ENCODE results near the gene INO80B. TPM values are rescaled to one million over a fixed set of nuclear protein-coding genes. Genes with fewer than 3 reads are reported as not detected.

INO80B gene
- total RNA-seq, 2 donors from 2014 or later, result 6.3 to 32.4 TPM

DNA sequence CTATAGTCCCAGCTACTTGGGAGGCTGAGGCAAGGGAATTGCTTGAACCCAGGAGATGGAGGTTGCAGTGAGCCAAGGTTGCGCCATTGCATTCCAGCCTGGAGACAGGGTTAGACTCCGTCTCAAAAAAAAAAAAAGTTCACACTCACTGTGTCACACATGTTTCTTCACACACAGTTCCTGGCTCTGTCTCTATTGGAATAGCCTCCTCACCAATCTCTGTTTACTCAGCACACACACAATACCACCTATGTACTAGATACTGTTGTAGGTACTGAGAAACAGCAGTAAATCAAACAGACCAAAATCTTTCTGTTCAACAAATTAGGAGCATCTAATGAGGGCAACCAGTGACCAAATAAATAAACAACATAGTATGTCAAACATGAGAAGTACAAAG is 31.3 kb downstream of the INO80B start:
- Histone ChIP-seq H3K27me3 (no peaks in the 10 kb centered on the region), H3K27ac (no peak overlapping the region), H3K4me1 (peaks cover 20% of the 10 kb centered on the region), H3K36me3 (replicated peaks in 1 of 2; ENCODE audit: insufficient read depth in 1 of 2, low read depth in 2 of 2) (peaks cover 0 to 7% of the 10 kb centered on the region in 2 donors), H3K9me3 (no peaks in the 10 kb centered on the region), H3K4me3 (no peak overlapping the region)
- no peak for DNase-seq
- WGBS, 2 donors, result 68 to 69% methylated on average over 2 of the region's 2 CpGs
- no peak for ATAC-seq
- intact Hi-C loops (cut with DNase I), result loop anchor here (5.0 kb wide), 1 partner anchor 91 kb away; no protein-coding TSS in a partner anchor
- TF ChIP-seq, protein P1, sequence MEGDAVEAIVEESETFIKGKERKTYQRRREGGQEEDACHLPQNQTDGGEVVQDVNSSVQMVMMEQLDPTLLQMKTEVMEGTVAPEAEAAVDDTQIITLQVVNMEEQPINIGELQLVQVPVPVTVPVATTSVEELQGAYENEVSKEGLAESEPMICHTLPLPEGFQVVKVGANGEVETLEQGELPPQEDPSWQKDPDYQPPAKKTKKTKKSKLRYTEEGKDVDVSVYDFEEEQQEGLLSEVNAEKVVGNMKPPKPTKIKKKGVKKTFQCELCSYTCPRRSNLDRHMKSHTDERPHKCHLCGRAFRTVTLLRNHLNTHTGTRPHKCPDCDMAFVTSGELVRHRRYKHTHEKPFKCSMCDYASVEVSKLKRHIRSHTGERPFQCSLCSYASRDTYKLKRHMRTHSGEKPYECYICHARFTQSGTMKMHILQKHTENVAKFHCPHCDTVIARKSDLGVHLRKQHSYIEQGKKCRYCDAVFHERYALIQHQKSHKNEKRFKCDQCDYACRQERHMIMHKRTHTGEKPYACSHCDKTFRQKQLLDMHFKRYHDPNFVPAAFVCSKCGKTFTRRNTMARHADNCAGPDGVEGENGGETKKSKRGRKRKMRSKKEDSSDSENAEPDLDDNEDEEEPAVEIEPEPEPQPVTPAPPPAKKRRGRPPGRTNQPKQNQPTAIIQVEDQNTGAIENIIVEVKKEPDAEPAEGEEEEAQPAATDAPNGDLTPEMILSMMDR (IDR thresholded peaks at IDR 0.05), result no peak
- TF ChIP-seq POLR2A (IDR thresholded peaks at IDR 0.05), result no peak

DNA sequence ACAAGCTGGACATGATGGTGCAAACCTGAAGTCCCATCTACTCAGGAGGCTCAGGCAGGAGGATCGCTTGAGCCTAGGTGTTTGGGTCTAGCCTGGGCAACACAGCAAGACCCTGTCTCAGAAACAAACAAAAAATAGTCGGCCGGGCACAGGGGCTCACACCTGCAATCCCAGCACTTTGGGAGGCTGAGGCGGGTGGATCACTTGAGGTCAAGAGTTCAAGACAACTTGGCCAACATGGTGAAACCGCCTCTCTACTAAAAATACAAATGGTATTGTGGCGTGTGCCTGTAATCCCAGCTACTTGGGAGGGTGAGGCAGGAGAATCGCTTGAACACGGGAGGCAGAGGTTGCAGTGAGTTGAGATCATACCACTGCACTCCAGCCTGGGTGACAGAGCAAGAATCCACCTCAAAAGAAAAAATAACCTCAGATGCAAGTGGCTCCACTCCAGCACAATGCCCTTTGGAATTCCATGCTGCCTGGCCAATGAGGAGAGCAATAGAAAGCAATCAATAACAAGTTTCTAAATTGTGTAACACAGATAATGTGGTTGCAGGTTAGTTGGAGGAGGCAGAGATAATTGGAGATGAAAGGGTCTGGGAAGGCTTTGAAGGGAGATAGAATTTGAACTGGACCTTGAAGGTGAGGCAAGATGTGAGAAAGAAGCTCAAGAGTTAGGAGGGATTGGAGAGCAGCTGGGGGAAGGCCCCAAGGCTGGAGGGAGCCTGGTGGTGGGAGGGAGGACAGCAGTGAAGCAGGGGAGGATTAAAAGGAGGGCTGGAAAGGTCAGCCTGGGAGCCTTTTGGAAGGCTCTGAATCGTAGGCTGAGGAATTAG is 34.0 kb downstream of the INO80B start:
- intact Hi-C loops (cut with DNase I), result loop anchor here (5.0 kb wide), 1 partner anchor 88 kb away; no protein-coding TSS in a partner anchor
- Histone ChIP-seq H3K4me3 (no peak overlapping the region), H3K4me1 (peaks cover 3% of the 10 kb centered on the region), H3K27me3 (no peaks in the 10 kb centered on the region), H3K36me3 (replicated peaks in 1 of 2; ENCODE audit: insufficient read depth in 1 of 2, low read depth in 2 of 2) (peaks cover 0 to 28% of the 10 kb centered on the region in 2 donors), H3K27ac (no peak overlapping the region), H3K9me3 (no peaks in the 10 kb centered on the region)
- TF ChIP-seq, protein P1 (IDR thresholded peaks at IDR 0.05), result no peak
- no peak for TF ChIP-seq POLR2A (IDR thresholded peaks at IDR 0.05)
- 84 to 90% methylated on average over 9 of the region's 9 CpGs for WGBS, 2 donors
- DNase-seq (no peak), ATAC-seq (no peak)

DNA sequence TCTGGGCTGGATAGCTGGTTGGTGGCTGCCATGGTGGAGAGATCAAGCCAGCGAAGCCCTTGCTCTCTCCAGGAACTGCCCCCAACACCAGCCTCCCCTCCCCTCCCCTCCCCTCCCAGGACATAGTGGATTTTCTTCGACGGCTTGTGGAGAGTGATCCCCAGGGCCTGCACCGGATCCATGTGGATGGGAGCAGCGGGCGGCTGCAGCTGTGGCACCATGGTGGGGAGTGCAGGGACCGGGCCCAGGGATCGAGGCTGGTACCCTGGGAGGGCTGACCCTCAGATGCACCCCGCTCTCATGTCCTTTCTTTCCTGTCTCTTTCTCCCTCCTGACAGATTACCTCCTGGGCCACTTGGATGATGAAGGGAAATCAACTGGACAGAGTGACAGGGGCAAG is 35.0 kb downstream of the INO80B start:
- intact Hi-C loops (cut with DNase I), result loop anchor here (5.0 kb wide), 3 partner anchors 37 to 97 kb away; partner anchors contain the start of genes AUP1, DQX1 and HTRA2

DNA sequence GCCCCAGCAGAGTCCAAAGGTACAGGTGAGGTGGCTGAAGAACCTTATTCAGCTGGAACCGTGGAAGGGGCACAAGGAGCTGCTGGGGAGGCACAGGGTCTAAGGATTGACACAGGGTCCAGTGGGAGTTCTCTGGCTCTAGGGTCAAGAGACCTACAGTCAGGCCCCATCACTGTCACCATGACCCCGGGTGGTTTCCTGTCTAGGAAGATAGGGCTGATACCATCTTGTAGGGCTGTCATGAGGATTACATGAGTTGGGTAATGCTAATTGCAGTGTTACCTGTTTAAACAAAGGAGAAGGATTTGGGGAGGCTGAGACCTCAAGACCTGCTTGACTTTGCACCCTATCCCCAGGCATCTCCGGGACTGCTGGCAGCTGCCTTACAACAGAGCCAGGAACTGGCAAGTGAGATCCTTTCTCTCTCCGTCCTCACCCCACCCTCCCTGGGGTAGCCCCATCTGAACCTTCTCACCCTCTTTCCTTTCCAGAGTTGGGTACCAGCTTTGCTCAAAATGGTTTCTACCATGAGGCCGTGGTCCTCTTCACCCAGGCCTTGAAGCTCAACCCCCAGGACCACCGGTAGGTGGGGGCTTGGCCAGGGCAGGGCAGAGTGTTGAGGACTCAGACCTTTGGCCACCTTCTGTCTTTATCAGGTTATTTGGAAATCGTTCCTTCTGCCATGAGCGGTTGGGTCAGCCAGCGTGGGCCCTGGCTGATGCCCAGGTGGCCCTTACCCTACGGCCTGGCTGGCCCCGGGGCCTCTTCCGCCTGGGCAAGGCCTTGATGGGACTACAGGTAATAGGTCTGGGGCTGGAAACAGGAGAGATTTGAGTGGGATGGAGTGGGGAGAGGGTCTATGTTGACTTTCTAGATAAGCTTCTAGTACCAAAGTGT is 37.0 kb downstream of the INO80B start:
- ATAC-seq (no peak), DNase-seq (no peak)
- H3K4me3 ChIP-seq, result no peak overlapping the region
- TF ChIP-seq, protein P1 (IDR thresholded peaks at IDR 0.05), result no peak
- TF ChIP-seq POLR2A (IDR thresholded peaks at IDR 0.05), result no peak
- no peaks in the 10 kb centered on the region for H3K4me1 ChIP-seq
- H3K9me3 ChIP-seq, result no peaks in the 10 kb centered on the region
- H3K27me3 ChIP-seq, result no peaks in the 10 kb centered on the region
- peaks cover 0 to 28% of the 10 kb centered on the region in 2 donors for H3K36me3 ChIP-seq (replicated peaks in 1 of 2; ENCODE audit: insufficient read depth in 1 of 2, low read depth in 2 of 2)
- no peak overlapping the region for H3K27ac ChIP-seq
- intact Hi-C loops (cut with DNase I), result loop anchor here (5.0 kb wide), 2 partner anchors 35 to 95 kb away; partner anchors contain the start of genes AUP1, DQX1 and HTRA2
- WGBS, 2 donors, result 92 to 97% methylated on average over 8 to 12 of the region's 12 CpGs

More for the DNA sequence above, 35.0 kb downstream of the INO80B start:
- DNase-seq, result no peak
- Histone ChIP-seq H3K4me3 (no peak overlapping the region), H3K9me3 (no peaks in the 10 kb centered on the region), H3K27ac (no peak overlapping the region), H3K27me3 (no peaks in the 10 kb centered on the region), H3K4me1 (no peaks in the 10 kb centered on the region), H3K36me3 (replicated peaks in 1 of 2; ENCODE audit: insufficient read depth in 1 of 2, low read depth in 2 of 2) (peaks cover 0 to 28% of the 10 kb centered on the region in 2 donors)
- TF ChIP-seq, protein P1 (IDR thresholded peaks at IDR 0.05), result no peak
- TF ChIP-seq POLR2A (IDR thresholded peaks at IDR 0.05), result no peak
- ATAC-seq, result no peak
- WGBS, 2 donors, result 94 to 96% methylated on average over 7 to 9 of the region's 9 CpGs
